Karpas-422 (cell line): ENCODE results near the gene GAB2. TPM values are rescaled to one million over a fixed set of nuclear protein-coding genes. Genes with fewer than 3 reads are reported as not detected.

Experiments
- DNase-seq: peaks from one replicate; pipeline ENCODE4 v3.0.0-alpha.2; 2015
- H2AFZ ChIP-seq: fragments of 200-600 bp; sonication (generic); 2 replicates; pipeline ENCODE4 v1.6.1; 2014; ENCODE audit warnings: antibody characterized with exemption, low read length, mixed read lengths
- H3K27ac ChIP-seq: fragments of 200-600 bp; sonication (generic); 2 replicates; pipeline ENCODE4 v1.5.1; 2014; ENCODE audit warnings: mild to moderate bottlenecking, low read length, moderate library complexity
- H3K27me3 ChIP-seq: fragments of 200-600 bp; sonication (generic); 2 replicates; pipeline ENCODE4 v1.6.1; 2014; ENCODE audit warnings: low read length, mixed read lengths
- H3K36me3 ChIP-seq: fragments of 200-600 bp; sonication (generic); 2 replicates; pipeline ENCODE4 v1.6.1; 2014; ENCODE audit warnings: low read length, mixed read lengths; ENCODE audit not compliant: insufficient read depth
- H3K4me1 ChIP-seq: fragments of 200-600 bp; sonication (generic); 2 replicates; pipeline ENCODE4 v1.6.1; 2014; ENCODE audit warnings: mild to moderate bottlenecking, low read length, mixed read lengths
- H3K4me2 ChIP-seq: fragments of 200-600 bp; sonication (generic); 2 replicates; pipeline ENCODE4 v1.6.1; 2014; ENCODE audit warnings: low read length, low read depth, mild to moderate bottlenecking; ENCODE audit not compliant: poor library complexity, severe bottlenecking
- H3K4me3 ChIP-seq: fragments of 200-600 bp; sonication (generic); 2 replicates; pipeline ENCODE4 v1.5.1; 2014; ENCODE audit warnings: mild to moderate bottlenecking, antibody characterized with exemption, low read length, mixed read lengths
- H3K79me2 ChIP-seq: fragments of 200-600 bp; sonication (generic); 2 replicates; pipeline ENCODE4 v1.6.1; 2014; ENCODE audit warnings: mild to moderate bottlenecking, low read length, mixed read lengths
- H3K9ac ChIP-seq: fragments of 200-600 bp; sonication (generic); 2 replicates; pipeline ENCODE4 v1.6.0; 2014; ENCODE audit warnings: low read length
- H3K9me2 ChIP-seq: fragments of 200-600 bp; sonication (generic), shearing (Covaris generic); replicated peaks from 2 replicates; pipeline ENCODE4 v1.6.0; 2014; ENCODE audit warnings: mild to moderate bottlenecking, low read length, moderate library complexity; ENCODE audit not compliant: insufficient read depth
- H3K9me3 ChIP-seq: fragments of 300-700, 200-600 bp; sonication (generic); 2 replicates; pipeline ENCODE4 v1.6.1; 2014; ENCODE audit warnings: low read length, mixed read lengths
- H4K20me1 ChIP-seq: fragments of 200-600 bp; sonication (generic); 2 replicates; pipeline ENCODE4 v1.6.1; 2014; ENCODE audit warnings: mild to moderate bottlenecking, antibody characterized with exemption, low read length, low read depth; ENCODE audit not compliant: insufficient read depth
- total RNA-seq: library from RNA; depleted of rRNA; stranded (reverse); fragments of >200 nt; shearing (Covaris generic); gene quantifications from 2 replicates; pipeline ENCODE4 v1.2.3, GENCODE V29; 2014; ENCODE audit warnings: low replicate concordance

Gene GAB2
- total RNA-seq, 1 experiment from 2014 or later, result 2.7 TPM

- no peak overlapping the region for H3K27ac ChIP-seq
- H3K79me2 ChIP-seq, result no peaks in the 10 kb centered on the region
- H3K36me3 ChIP-seq, result no peaks in the 10 kb centered on the region
- H3K9me2 ChIP-seq, result no peaks in the 10 kb centered on the region
- no peak overlapping the region for H2AFZ ChIP-seq
- no peaks in the 10 kb centered on the region for H3K9me3 ChIP-seq
- no peak for DNase-seq
- no peak overlapping the region for H3K4me3 ChIP-seq
- no peaks in the 10 kb centered on the region for H3K4me1 ChIP-seq
- H3K9ac ChIP-seq, result no peak overlapping the region
- no peaks in the 10 kb centered on the region for H4K20me1 ChIP-seq
- H3K27me3 ChIP-seq, result no peaks in the 10 kb centered on the region
- H3K4me2 ChIP-seq, result no peak overlapping the region
These were observed 13.8 kb downstream of the GAB2 start for GRCh38 chr11:78403781-78404180.

- H3K9me3 ChIP-seq, result no peaks in the 10 kb centered on the region
- H4K20me1 ChIP-seq, result no peaks in the 10 kb centered on the region
These were observed 14.8 kb downstream of the GAB2 start for GRCh38 chr11:78402847-78403246.

GRCh38 chr11:78400702-78401101 is 16.9 kb downstream of the GAB2 start:
- Histone ChIP-seq H3K4me2 (no peak overlapping the region), H4K20me1 (no peaks in the 10 kb centered on the region), H3K79me2 (no peaks in the 10 kb centered on the region), H3K9ac (no peak overlapping the region), H3K4me3 (no peak overlapping the region), H2AFZ (no peak overlapping the region), H3K4me1 (no peaks in the 10 kb centered on the region), H3K36me3 (no peaks in the 10 kb centered on the region), H3K27me3 (no peaks in the 10 kb centered on the region), H3K9me2 (no peaks in the 10 kb centered on the region), H3K27ac (no peak overlapping the region), H3K9me3 (no peaks in the 10 kb centered on the region)
- no peak for DNase-seq

More at GRCh38 chr11:78402847-78403246, 14.8 kb downstream of the GAB2 start:
- Histone ChIP-seq H2AFZ (no peak overlapping the region), H3K9me2 (no peaks in the 10 kb centered on the region), H3K27me3 (no peaks in the 10 kb centered on the region), H3K27ac (no peak overlapping the region), H3K79me2 (no peaks in the 10 kb centered on the region), H3K36me3 (no peaks in the 10 kb centered on the region), H3K4me1 (no peaks in the 10 kb centered on the region), H3K4me2 (no peak overlapping the region), H3K9ac (no peak overlapping the region), H3K4me3 (no peak overlapping the region)
- DNase-seq, result peak; percentile 17

- H3K9ac ChIP-seq, result no peak overlapping the region
- no peaks in the 10 kb centered on the region for H3K79me2 ChIP-seq
- DNase-seq, result no peak
These were observed 17.5 kb downstream of the GAB2 start for GRCh38 chr11:78400116-78400515.

GRCh38 chr11:78399136-78399535 is 18.5 kb downstream of the GAB2 start:
- no peak overlapping the region for H3K9ac ChIP-seq
- no peak overlapping the region for H3K27ac ChIP-seq
- no peak overlapping the region for H3K4me2 ChIP-seq
- no peak overlapping the region for H3K4me3 ChIP-seq
- no peaks in the 10 kb centered on the region for H3K79me2 ChIP-seq
- H4K20me1 ChIP-seq, result no peaks in the 10 kb centered on the region
- no peak for DNase-seq
- H3K27me3 ChIP-seq, result no peaks in the 10 kb centered on the region
- no peak overlapping the region for H2AFZ ChIP-seq
- no peaks in the 10 kb centered on the region for H3K9me2 ChIP-seq
- H3K9me3 ChIP-seq, result no peaks in the 10 kb centered on the region
- no peaks in the 10 kb centered on the region for H3K4me1 ChIP-seq
- no peaks in the 10 kb centered on the region for H3K36me3 ChIP-seq

More at GRCh38 chr11:78400116-78400515, 17.5 kb downstream of the GAB2 start:
- no peak overlapping the region for H3K4me3 ChIP-seq
- H4K20me1 ChIP-seq, result no peaks in the 10 kb centered on the region
- no peaks in the 10 kb centered on the region for H3K27me3 ChIP-seq
- H3K9me3 ChIP-seq, result no peaks in the 10 kb centered on the region
- no peaks in the 10 kb centered on the region for H3K9me2 ChIP-seq
- H3K4me1 ChIP-seq, result no peaks in the 10 kb centered on the region
- no peak overlapping the region for H3K4me2 ChIP-seq
- H2AFZ ChIP-seq, result no peak overlapping the region
- no peaks in the 10 kb centered on the region for H3K36me3 ChIP-seq
- H3K27ac ChIP-seq, result no peak overlapping the region

GRCh38 chr11:78398715-78399114 is 18.9 kb downstream of the GAB2 start:
- Histone ChIP-seq H3K27ac (no peak overlapping the region), H4K20me1 (no peaks in the 10 kb centered on the region), H3K9ac (no peak overlapping the region), H3K9me3 (no peaks in the 10 kb centered on the region), H2AFZ (no peak overlapping the region), H3K9me2 (no peaks in the 10 kb centered on the region), H3K4me2 (no peak overlapping the region), H3K79me2 (no peaks in the 10 kb centered on the region), H3K4me3 (no peak overlapping the region), H3K36me3 (no peaks in the 10 kb centered on the region), H3K27me3 (no peaks in the 10 kb centered on the region), H3K4me1 (no peaks in the 10 kb centered on the region)
- DNase-seq, result no peak

GRCh38 chr11:78397398-78397797 is 20.2 kb downstream of the GAB2 start:
- no peak overlapping the region for H3K4me3 ChIP-seq
- H3K27me3 ChIP-seq, result no peaks in the 10 kb centered on the region
- no peak overlapping the region for H3K4me2 ChIP-seq
- H4K20me1 ChIP-seq, result no peaks in the 10 kb centered on the region
- H2AFZ ChIP-seq, result no peak overlapping the region
- no peak overlapping the region for H3K27ac ChIP-seq
- no peaks in the 10 kb centered on the region for H3K9me2 ChIP-seq
- no peaks in the 10 kb centered on the region for H3K9me3 ChIP-seq
- no peaks in the 10 kb centered on the region for H3K4me1 ChIP-seq
- no peak for DNase-seq
- H3K79me2 ChIP-seq, result no peaks in the 10 kb centered on the region
- no peaks in the 10 kb centered on the region for H3K36me3 ChIP-seq
- H3K9ac ChIP-seq, result no peak overlapping the region

- H3K9ac ChIP-seq, result no peak overlapping the region
- no peak for DNase-seq
- H3K4me2 ChIP-seq, result no peak overlapping the region
- H4K20me1 ChIP-seq, result no peaks in the 10 kb centered on the region
- no peak overlapping the region for H2AFZ ChIP-seq
- H3K27ac ChIP-seq, result no peak overlapping the region
- H3K36me3 ChIP-seq, result no peaks in the 10 kb centered on the region
- no peak overlapping the region for H3K4me3 ChIP-seq
- no peaks in the 10 kb centered on the region for H3K9me2 ChIP-seq
- no peaks in the 10 kb centered on the region for H3K4me1 ChIP-seq
- no peaks in the 10 kb centered on the region for H3K27me3 ChIP-seq
- H3K79me2 ChIP-seq, result no peaks in the 10 kb centered on the region
- no peaks in the 10 kb centered on the region for H3K9me3 ChIP-seq
These were observed 22.0 kb downstream of the GAB2 start for GRCh38 chr11:78395597-78395996.

GRCh38 chr11:78392854-78393253 is 24.8 kb downstream of the GAB2 start:
- H3K4me2 ChIP-seq, result no peak overlapping the region
- H3K27me3 ChIP-seq, result no peaks in the 10 kb centered on the region
- H2AFZ ChIP-seq, result no peak overlapping the region
- no peak overlapping the region for H3K27ac ChIP-seq
- no peaks in the 10 kb centered on the region for H3K9me2 ChIP-seq
- H3K4me1 ChIP-seq, result no peaks in the 10 kb centered on the region
- H3K36me3 ChIP-seq, result no peaks in the 10 kb centered on the region
- no peaks in the 10 kb centered on the region for H3K9me3 ChIP-seq
- no peak overlapping the region for H3K4me3 ChIP-seq
- no peak overlapping the region for H3K9ac ChIP-seq
- H4K20me1 ChIP-seq, result no peaks in the 10 kb centered on the region
- no peaks in the 10 kb centered on the region for H3K79me2 ChIP-seq
- DNase-seq, result no peak
